ENCODE measurements around the gene NCK2.

The NCK2 gene

DNA sequence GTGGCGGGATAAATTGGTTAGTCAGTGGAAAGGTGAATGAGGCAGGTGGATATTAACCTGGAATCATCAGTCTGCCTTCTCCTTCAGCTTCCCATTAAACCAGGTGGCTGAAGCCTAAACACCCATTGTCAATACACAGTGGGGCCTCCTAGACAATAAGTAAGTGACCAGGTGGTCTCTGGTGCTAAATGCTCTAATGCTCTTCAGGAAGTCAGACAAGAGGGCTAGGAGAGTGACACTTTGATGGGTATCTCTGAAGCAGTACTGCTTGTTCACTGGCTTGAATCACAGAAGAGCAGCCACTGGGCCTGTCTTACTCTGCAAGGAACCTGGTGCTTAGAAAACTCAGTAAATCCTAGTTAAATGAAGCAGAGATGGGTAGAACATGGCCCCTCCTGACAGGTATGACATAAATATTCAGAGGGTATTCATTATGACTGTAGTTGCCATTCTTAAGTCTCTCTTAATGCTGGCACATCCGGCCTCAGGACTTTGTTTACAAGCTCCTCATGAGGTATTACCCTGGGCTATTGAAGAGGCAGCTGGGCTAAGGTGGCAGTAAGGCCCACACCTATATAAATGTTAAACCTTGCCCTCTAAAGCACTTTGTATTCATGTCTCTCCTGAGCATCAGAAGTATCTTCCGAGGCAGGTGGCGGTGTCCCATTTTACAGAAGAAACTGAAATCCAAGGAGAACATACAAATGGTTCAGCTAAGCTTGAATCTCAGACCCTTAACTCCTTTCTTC lies 104.9 kb downstream of the NCK2 start:
- no peak for DNase-seq (ENCODE audit: low read depth)
- no peak for TF ChIP-seq CTCF (conservative IDR thresholded peaks at IDR 0.05; ENCODE audit: low read depth, low read length)
- no peak overlapping the region for H3K4me3 ChIP-seq (ENCODE audit: low read depth, low read length)

- H3K4me3 ChIP-seq (ENCODE audit: low read depth, low read length) = no peak overlapping the region
- no peak for DNase-seq (ENCODE audit: low read depth)
- no peak for TF ChIP-seq CTCF (conservative IDR thresholded peaks at IDR 0.05; ENCODE audit: low read depth, low read length)
These were observed 107.4 kb downstream of the NCK2 start for GRCh38 chr2:105852066-105852465.

DNA sequence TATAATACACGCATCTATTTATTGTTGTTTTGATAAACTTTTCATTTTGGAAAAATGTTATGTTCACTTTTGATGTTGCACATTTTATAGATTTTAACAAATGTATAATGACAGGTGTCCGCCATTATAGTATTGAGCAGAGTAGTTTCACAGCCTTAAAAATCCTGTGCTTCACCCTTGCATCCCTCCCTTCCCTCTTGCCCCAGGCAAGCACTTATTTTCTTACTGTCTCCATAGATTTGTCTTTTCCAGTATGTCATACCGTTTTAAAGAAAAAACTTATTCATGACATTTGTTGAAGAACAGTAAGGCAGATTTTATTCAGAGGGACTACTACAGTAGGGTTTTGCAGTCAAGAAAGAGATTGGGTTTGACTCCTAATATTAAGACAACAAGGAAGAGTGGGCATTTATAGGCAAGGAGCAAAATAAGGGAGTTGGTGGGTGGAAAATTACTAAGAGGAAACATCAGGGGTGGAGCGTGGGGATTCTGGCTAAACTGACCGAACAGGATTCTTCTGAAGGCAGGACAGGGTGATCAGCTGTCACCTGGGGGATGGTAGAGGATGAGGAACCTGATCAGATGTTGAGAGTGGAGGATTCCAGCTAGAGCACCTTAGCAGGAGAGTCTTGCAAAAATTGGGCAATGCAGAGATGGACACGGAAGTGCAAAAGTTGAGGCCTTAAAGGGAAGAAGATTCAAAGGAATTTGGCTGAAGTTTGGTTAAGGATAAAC lies 108.8 kb downstream of the NCK2 start:
- DNase-seq (ENCODE audit: low read depth) = no peak
- no peak overlapping the region for H3K4me3 ChIP-seq (ENCODE audit: low read depth, low read length)
- TF ChIP-seq CTCF (conservative IDR thresholded peaks at IDR 0.05; ENCODE audit: low read depth, low read length) = no peak

GRCh38 chr2:105854972-105855371 lies 110.3 kb downstream of the NCK2 start:
- DNase-seq (ENCODE audit: low read depth) = no peak
- no peak overlapping the region for H3K4me3 ChIP-seq (ENCODE audit: low read depth, low read length)
- no peak for TF ChIP-seq CTCF (conservative IDR thresholded peaks at IDR 0.05; ENCODE audit: low read depth, low read length)

- H3K4me3 ChIP-seq (ENCODE audit: low read depth, low read length) = no peak overlapping the region
- TF ChIP-seq CTCF (conservative IDR thresholded peaks at IDR 0.05; ENCODE audit: low read depth, low read length) = no peak
- DNase-seq (ENCODE audit: low read depth) = no peak
These were observed 111.9 kb downstream of the NCK2 start for GRCh38 chr2:105856581-105856980.

- no peak for DNase-seq (ENCODE audit: low read depth)
- H3K4me3 ChIP-seq (ENCODE audit: low read depth, low read length) = no peak overlapping the region
- no peak for TF ChIP-seq CTCF (conservative IDR thresholded peaks at IDR 0.05; ENCODE audit: low read depth, low read length)
These were observed 112.5 kb downstream of the NCK2 start for GRCh38 chr2:105857076-105857740.
